Measurements from ENCODE around the gene PIK3R5. TPM values are rescaled to one million over a fixed set of nuclear protein-coding genes. Genes with fewer than 3 reads are reported as not detected.
A peak's percentile ranks its signal among the peaks of the same experiment; 100 is the strongest.
"Not testable (repeated sequence)": the region's sequence is repeated elsewhere in the genome, so short reads cannot be mapped to it uniquely, and the experiment has no call there.

PIK3R5 gene
- total and polyA plus RNA-seq, 12 donors = 0.66 to 10.1 (median 2.2) TPM

DNA sequence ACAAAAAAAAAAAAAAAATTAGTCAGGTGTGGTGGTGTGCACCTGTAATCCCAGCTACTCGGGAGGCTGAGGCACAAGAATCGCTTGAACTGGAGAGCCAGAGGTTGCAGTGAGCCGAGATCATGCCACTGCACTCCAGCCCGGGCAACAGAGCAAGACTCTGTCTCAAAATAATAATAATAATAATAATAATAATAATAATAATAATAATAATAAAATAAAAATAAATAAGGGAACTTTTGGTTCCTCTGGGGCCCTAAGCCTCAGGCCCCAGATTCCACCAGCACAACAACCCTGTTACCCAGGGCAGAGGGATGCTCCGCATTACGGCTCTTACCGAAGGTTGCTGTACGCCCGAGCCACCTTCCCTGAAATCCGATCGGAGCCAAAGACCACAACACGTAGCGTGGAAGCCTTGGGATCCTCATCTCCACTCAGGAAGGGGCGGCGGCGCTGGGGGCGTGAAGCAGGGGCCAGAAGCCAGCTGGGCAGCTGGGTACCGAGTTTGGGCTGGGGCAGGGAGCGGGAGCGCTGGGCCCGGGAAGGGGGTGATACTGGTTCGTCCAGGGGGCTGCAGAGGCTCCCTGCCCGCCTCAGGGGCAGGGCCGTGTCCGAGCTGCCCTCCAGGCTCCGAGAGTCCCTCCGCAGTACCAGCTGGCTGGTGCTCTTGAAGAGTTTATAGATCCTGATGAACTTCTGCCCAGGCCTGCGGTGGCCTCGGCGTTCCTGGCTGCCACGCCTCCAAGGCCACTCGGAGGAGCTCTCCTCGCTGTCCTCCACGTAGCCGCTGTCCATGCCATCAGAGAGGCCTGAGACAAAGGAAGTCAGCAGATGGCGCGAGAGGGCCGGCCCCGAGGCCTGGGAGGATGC is 77.4 kb downstream of the PIK3R5 start:
- Histone ChIP-seq H3K4me1 (peaks cover 0 to 10% (median 5%) of the 10 kb centered on the region in 9 donors), H3K9me3 (no peaks in the 10 kb centered on the region), H3K27ac (peak overlapping the region in 2 of 10 donors; percentile 13 to 41), H3K4me3 (no peak overlapping the region), H3K27me3 (no peaks in the 10 kb centered on the region), H3K36me3 (peaks cover 0 to 90% (median 0%) of the 10 kb centered on the region in 9 donors)
- intact Hi-C loops (cut with DNase I) = no loop called here
- DNase-seq (peak; percentile 44 to 54), ATAC-seq (peak; percentile 62 to 93 (median 80))
- 61% methylated on average over 39 of the region's 39 CpGs for WGBS, 2 donors
- TF ChIP-seq, protein P1, sequence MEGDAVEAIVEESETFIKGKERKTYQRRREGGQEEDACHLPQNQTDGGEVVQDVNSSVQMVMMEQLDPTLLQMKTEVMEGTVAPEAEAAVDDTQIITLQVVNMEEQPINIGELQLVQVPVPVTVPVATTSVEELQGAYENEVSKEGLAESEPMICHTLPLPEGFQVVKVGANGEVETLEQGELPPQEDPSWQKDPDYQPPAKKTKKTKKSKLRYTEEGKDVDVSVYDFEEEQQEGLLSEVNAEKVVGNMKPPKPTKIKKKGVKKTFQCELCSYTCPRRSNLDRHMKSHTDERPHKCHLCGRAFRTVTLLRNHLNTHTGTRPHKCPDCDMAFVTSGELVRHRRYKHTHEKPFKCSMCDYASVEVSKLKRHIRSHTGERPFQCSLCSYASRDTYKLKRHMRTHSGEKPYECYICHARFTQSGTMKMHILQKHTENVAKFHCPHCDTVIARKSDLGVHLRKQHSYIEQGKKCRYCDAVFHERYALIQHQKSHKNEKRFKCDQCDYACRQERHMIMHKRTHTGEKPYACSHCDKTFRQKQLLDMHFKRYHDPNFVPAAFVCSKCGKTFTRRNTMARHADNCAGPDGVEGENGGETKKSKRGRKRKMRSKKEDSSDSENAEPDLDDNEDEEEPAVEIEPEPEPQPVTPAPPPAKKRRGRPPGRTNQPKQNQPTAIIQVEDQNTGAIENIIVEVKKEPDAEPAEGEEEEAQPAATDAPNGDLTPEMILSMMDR (IDR thresholded peaks at IDR 0.05) = peak; percentile 12 to 66 (median 52)

- intact Hi-C loops (cut with DNase I) = no loop called here
- H3K36me3 ChIP-seq = peaks cover 0 to 93% (median 0%) of the 10 kb centered on the region in 9 donors
- H3K4me3 ChIP-seq = no peak overlapping the region
- 96% methylated on average over 11 of the region's 11 CpGs for WGBS, 2 donors
- H3K4me1 ChIP-seq = peaks cover 0 to 10% (median 5%) of the 10 kb centered on the region in 9 donors
- TF ChIP-seq, protein P1 (IDR thresholded peaks at IDR 0.05) = no peak
- H3K27me3 ChIP-seq = no peaks in the 10 kb centered on the region
- H3K9me3 ChIP-seq = no peaks in the 10 kb centered on the region
- DNase-seq (no peak), ATAC-seq (no peak)
- H3K27ac ChIP-seq = no peak overlapping the region
These were observed 78.2 kb downstream of the PIK3R5 start for GRCh38 chr17:8887301-8887700.

- Histone ChIP-seq H3K4me3 (no peak overlapping the region), H3K9me3 (no peaks in the 10 kb centered on the region), H3K27ac (no peak overlapping the region), H3K4me1 (peaks cover 0 to 10% (median 5%) of the 10 kb centered on the region in 9 donors), H3K36me3 (peaks cover 0 to 93% (median 0%) of the 10 kb centered on the region in 9 donors), H3K27me3 (no peaks in the 10 kb centered on the region)
- DNase-seq = no peak
- intact Hi-C loops (cut with DNase I) = no loop called here
- ATAC-seq = no peak
- WGBS, 2 donors = 90 to 91% methylated on average over 23 of the region's 23 CpGs
- TF ChIP-seq, protein P1 (IDR thresholded peaks at IDR 0.05) = no peak
These were observed 79.4 kb downstream of the PIK3R5 start for GRCh38 chr17:8885967-8886684.

DNA sequence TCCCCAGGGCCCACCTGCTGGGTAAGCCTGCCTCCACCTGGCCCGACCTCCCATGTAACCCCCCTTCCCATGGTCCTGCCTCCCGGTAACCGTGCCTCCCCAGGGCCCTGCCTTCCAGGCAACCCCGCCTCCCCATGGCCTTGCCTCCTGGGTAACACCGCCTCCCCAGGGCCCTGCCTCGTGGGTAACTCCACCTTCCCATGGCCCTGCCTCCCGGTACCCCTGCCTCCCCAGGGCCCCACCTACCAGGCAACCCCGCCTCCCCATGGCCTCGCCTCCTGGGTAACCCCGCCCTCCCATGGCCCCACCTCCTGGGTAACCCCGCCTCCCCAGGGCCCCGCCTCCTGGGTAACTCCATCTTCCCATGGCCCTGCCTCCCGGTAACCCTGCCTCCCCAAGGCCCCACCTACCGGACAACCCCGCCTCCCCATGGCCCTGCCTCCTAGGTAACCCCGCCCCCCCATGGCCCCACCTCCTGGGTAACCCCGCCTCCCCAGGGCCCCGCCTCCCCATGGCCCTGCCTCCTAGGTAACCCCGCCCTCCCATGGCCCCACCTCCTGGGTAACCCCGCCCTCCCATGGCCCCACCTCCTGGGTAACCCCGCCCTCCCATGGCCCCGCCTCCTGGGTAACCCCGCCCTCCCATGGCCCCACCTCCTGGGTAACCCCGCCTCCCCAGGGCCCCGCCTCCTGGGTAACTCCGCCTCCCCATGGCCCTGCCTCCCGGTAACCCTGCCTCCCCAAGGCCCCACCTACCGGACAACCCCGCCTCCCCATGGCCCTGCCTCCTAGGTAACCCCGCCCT is 80.1 kb downstream of the PIK3R5 start:
- intact Hi-C loops (cut with DNase I); DNase-seq; H3K27me3 ChIP-seq; H3K4me3 ChIP-seq; H3K9me3 ChIP-seq; H3K27ac ChIP-seq; ATAC-seq: not testable (repeated sequence)
- WGBS, 2 donors = 75 to 86% methylated on average over 24 to 30 of the region's 30 CpGs
- H3K36me3 ChIP-seq = peaks cover 0 to 93% (median 0%) of the 10 kb centered on the region in 9 donors
- peaks cover 0 to 10% (median 5%) of the 10 kb centered on the region in 9 donors for H3K4me1 ChIP-seq
